Ramos (cell line): Measurements from ENCODE around the gene HSD11B2.

Source experiments
- in situ Hi-C: fragments of 300-500 bp; cut with MboI; formaldehyde crosslinking; loops from one replicate; pipeline ENCODE4 v1.14.3; 2022; ENCODE audit warnings: low sequenced_read_pairs; ENCODE audit not compliant: unreplicated experiment

Gene HSD11B2

DNA sequence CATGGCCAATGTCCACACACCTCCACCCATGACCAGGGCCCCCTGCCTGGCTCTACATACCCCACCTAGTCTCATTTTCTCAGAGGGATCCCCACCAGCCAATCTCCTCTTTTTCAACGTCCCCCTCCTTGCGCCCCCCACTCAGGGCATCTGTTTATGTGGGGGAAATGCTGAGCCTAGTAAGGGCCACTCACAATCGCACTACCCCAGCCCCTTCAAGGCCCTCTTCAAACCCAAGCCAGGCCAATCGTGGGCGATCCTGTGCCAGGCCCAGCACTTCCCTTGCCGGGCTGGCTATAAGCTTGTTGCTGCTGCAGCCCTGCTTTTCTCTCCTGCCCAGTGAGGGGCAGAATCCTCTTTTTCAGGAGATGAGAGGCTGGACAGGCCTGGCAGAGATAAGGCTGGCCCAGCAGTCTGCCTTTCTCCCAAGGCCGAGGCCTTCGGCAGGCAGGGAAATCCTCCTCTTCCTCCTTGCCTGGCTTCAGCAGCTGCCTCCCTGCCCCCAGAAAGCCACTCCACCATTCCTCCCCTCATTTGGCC, 16.1 kb downstream of the HSD11B2 start:
- in situ Hi-C loops = no loop called here

GRCh38 chr16:67447508-67448076, 16.7 kb downstream of the HSD11B2 start:
- in situ Hi-C loops = no loop called here

GRCh38 chr16:67448580-67448979, 17.7 kb downstream of the HSD11B2 start:
- in situ Hi-C loops = no loop called here

GRCh38 chr16:67449336-67449735, 18.4 kb downstream of the HSD11B2 start:
- in situ Hi-C loops = no loop called here

- in situ Hi-C loops = no loop called here
Observed at GRCh38 chr16:67449739-67450138, 18.8 kb downstream of the HSD11B2 start.

- in situ Hi-C loops = no loop called here
Observed at GRCh38 chr16:67451061-67451703, 20.3 kb downstream of the HSD11B2 start.

DNA sequence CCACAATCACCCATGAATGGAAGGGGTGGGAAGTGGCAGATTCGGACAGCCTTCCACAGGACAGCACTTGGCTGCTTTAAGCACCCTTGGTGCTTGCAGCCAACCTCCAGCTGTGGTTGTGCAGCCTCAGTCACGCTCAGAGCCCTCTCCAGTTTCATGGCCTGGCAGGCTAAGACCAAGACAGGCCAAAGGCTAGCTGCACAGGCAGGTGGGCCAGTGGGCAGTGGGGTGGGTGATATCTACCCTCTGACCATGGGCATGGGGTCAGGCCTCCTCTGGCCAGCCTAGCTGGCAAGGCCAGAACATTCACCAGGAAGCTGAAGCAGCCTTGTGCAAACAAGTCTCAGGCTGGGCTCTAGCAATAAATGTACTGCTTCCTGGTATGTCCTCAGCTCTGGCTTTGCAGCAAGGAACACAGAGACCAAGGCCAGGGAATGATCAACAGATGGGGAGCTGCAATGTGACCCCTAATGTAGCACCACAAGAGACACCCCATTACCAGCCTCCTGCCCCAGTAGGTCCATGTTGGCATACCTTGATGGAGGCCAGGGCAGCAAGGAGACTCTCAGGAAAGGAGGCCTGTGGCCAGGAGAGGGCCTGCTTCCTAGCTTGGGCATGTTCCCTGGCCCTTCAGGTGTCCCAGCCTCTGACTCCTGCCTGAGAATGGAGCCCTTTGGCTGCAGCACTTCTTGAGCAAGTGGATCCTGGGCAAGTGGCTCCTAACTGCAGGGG, 20.9 kb downstream of the HSD11B2 start:
- in situ Hi-C loops = no loop called here

DNA sequence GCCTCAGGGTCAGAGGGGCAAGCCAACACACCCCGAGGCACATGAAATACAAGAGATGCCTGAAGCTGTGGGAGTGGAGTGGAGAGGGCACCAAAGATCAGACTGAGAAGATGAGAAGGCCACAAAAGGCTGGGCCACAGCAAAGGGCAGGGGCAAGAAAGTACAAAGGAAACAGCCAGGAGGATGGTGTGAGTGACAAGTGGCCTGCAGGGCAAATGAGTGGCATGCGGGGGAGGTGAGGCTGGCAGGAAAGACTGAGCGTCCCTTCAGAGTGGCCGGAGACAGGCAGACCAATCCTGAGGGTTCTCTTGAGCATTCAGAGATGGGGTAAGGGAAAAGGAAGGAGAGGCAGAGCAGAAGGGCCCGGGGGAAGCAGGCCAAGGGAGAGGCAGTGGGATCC, 23.2 kb downstream of the HSD11B2 start:
- in situ Hi-C loops = no loop called here

DNA sequence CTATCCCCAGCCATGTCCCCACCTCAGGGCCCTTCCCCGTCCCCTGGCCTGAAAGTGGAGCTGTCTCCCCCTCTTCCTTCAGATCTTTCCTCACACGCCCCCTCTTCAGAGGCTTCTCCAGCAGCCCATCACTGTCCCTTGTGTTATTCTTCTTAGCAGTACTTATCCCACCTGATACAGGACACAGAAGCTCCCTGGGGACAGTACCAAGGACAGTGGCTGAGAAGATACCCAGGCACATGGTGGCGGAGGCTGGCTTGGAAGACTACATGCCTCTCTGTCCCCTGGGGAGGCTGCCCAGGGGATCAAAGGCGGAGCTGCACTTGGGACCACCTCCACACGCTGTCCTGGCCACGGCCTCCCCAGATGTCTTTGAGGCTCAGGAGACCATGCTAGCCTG, 23.9 kb downstream of the HSD11B2 start:
- in situ Hi-C loops = no loop called here

DNA sequence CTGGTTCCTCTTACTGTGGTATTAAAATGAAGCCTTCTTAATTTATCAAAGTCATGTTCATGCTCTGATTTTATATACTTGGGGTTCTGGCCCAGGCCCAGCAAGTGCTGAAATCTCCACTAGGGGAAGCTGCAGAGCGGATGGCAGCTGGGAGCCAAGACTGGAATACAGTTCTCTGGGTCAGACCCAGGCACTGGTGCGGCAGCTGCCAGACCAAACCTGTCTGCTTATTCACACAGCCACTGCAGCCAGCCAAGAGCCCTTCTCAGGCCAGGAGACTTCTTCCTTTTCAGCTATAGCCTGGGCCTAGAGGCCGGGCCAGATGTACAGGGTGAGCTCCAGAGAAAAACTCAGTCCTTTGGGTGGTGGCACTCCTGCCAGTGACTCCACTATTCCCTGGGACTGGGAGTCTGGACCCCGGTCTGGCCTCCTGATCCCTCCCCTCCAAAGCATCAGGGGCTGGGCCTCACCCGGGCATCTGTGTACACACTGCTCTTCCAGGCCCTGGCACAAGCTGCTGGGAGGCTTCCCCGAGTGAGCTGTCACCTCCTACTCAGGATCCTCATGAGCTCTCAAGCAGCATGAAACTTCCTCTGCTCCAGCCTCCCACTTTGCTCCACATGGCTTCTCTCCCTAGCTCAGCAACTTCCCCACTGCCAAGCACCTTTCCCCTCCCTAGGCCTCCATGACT, 25.6 kb downstream of the HSD11B2 start:
- in situ Hi-C loops = no loop called here

GRCh38 chr16:67457611-67458010, 26.7 kb downstream of the HSD11B2 start:
- in situ Hi-C loops = no loop called here

- in situ Hi-C loops = no loop called here
Observed at GRCh38 chr16:67458121-67458641, 27.3 kb downstream of the HSD11B2 start.

- in situ Hi-C loops = no loop called here
Observed at GRCh38 chr16:67459066-67459860, 28.3 kb downstream of the HSD11B2 start.

GRCh38 chr16:67459861-67460150, 28.9 kb downstream of the HSD11B2 start:
- in situ Hi-C loops = no loop called here

DNA sequence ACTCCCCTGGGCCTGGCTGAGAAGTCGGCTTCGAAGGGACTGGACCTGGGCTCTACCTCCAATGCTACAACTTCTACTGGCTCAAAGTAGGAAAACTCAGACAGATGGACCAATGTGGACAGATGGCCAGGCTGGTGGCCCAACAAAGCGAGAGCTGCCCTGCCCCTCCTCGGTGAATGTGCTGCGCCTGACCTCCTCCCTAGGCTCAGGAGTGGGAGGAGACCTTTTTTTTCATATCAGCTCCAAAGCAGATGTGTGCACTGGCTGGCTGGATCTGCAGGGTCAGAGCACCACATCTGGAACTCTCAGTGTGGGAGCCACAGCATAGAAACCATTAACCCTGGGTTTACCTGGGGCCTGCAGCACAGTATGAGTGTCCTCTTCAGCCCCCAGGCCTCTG, 29.2 kb downstream of the HSD11B2 start:
- in situ Hi-C loops = no loop called here

- in situ Hi-C loops = no loop called here
Observed at GRCh38 chr16:67460961-67461360, 30.0 kb downstream of the HSD11B2 start.

DNA sequence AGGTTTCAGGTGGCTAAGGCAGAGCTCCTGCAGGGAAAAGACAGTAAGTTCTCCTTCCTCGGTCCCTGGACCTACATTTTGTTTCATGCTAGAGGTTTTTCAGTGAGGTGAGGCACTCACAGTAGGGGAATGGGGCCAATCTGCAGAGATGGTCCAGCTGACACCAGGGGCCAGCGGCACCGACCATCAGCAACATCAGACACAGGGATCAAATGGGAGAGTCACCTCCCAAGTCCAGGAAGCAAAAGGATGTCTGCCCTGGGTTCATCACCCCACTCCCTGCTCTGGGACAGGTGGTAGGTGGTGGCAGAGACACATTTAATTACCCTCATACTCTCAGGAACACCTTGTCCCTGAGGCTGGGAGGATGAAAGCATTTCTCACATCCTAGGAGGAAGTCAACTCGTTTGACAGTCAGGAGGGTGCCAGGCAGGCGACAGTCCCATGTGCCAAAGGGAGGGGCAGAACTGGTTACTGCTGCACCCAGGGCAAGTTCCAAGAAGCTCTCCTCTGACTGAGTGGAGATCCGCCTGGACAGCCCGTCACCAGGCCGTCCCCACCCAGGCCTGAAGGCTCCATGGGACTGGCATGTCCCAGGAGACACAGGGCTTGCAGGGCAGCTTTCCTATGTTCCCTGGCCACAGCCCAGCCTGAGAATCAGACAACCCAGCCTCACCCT, 30.8 kb downstream of the HSD11B2 start:
- in situ Hi-C loops = no loop called here

GRCh38 chr16:67462279-67462655, 31.3 kb downstream of the HSD11B2 start:
- in situ Hi-C loops = no loop called here

DNA sequence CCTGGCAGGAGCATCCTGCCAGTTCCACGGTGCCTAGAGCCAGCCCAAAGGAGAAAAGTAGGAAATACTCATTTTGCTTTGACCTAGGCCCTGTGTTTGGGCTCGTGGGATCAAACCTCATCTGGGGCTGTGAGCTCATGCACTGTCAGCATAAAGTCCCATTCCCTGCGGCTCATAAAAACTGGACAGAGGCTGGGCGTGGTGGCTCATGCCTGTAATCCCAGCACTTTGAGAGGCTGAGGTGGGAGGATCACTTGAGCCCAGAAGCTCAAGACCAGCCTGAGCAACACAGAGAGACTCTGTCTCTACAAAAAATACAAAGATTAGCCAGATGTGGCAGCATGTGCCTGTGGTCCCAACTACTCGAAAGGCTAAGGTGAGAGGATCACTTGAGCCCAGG, 32.1 kb downstream of the HSD11B2 start:
- in situ Hi-C loops = no loop called here

DNA sequence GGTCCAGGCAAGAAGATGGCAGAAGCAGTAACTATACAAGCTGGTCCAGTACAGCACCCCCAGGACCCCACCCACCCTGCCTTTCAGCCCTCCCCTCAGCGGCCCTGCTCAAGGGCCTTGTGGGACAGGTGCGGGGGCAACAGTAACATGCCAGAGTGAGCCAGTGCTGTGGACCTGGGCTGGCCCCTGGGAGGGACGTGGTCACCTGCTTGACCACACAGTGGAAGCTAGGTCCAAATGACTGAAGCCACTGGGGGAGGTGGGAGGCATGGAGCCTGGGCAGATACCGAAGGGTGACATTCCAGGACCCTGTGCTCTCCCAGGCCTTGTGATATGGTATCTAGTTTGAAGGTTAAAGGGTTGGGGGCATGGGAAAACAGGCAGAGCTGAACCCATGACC, 32.8 kb downstream of the HSD11B2 start:
- in situ Hi-C loops = no loop called here
